Ovary (tissue), 3 donors: Measurements from ENCODE around the gene ITSN1.

Source experiments
- CTCF ChIP-seq, 3 donors: fragments of 450-650 bp in 2 of 3; fragments of 200-600 bp in 1 of 3; IDR thresholded peaks; one replicate each; pipeline versions ENCODE4 v1.5.1 to v1.8.0; 2016 to 2022; ENCODE audit warnings: antibody characterized with exemption in 3 of 3, mild to moderate bottlenecking in 1 of 3
- POLR2A ChIP-seq: fragments of 450-650 bp; IDR thresholded peaks from one replicate; pipeline ENCODE4 v1.6.1; 2017; ENCODE audit warnings: antibody characterized with exemption, mild to moderate bottlenecking, moderate library complexity
- donor health status: DM: no; HTN: no; CAD: no.

- TF ChIP-seq POLR2A (no peak), CTCF (IDR thresholded peaks at IDR 0.05) (no peak)
These were observed 66.6 kb downstream of the ITSN1 start for GRCh38 chr21:33708874-33709273.
